HG03139 (cell line): ENCODE data around the gene GPC5.
"Not testable (repeated sequence)": the region's sequence is repeated elsewhere in the genome, so short reads cannot be mapped to it uniquely, and the experiment has no call there.

ENCODE experiments used
- ATAC-seq: cut with Tn5 transposase; IDR thresholded peaks from one replicate; pipeline ENCODE4 v1.9.1; 2021; ENCODE audit not compliant: unreplicated experiment

The GPC5 gene

DNA sequence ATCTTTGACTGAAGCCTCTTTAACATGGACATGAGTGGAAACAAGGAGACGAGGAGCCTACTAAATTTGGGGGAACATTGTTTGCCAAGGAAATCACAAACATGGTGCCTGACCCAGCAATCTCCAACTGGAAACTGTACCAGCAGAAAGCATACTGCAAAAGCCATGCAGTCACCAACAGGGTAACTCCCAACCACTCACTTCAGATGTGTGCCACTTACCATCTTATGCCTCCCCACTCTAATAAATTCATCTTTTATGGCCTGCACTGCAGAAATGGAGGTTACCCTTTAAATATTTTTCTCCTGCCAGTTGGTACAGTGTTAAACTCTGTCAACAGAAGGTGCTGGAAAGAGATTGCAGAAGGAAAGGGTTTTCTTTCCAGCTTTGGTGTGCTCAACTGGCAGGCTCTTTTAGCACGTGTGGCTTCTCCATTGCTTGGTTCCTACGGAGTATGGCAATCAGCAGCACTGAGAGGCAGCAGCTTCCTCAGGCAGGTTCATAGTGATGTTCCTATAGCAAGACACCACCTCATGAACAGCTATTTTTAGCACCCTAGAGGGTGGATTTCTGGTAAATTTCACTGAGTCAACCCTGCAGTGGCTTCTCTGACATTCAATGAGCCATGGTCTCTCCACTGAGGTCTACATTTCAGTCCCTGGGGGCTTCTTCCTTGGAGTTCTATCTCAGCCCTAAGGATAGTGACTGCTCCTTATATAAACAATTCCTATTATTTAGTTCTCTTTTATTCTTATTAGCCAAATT is 29.6 kb upstream of the GPC5 start:
- ATAC-seq = no peak

DNA sequence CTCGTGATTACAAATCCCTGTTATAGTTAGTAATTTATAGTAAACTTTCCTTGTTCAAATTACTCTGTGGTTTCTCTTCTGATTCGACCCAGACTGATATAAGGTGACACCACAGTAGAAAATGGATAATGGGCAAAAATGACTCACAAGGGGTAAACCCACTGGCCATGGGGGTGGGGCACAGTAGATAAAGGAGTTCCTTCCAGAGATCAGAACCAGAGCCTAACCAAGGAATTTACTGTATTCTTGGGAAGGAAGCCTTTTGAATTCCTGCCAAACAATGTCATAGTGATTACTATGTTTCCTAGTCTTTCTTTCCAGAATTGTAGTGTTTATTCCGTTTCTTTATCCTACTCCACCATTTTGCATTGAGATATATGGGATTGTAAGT is 29.0 kb upstream of the GPC5 start:
- ATAC-seq = no peak

DNA sequence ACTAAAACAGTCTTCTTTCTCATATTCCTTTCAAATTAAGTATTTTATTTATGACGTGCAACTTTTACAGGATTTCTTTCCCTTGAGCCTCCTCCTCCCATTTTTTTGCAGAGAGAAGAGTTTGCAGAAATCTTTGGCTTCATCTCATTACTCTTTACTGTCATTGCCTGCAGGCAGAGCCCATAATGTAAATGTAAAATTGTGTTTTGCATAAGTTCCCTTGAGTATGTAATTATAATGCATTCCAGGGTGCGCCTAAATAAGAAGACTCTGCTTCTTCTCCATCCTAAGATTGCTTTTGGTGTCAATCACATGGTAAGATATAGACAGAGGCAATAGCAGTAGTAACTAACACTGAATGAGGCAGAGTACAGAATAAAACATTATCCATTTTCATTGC is 27.9 kb upstream of the GPC5 start:
- no peak for ATAC-seq

DNA sequence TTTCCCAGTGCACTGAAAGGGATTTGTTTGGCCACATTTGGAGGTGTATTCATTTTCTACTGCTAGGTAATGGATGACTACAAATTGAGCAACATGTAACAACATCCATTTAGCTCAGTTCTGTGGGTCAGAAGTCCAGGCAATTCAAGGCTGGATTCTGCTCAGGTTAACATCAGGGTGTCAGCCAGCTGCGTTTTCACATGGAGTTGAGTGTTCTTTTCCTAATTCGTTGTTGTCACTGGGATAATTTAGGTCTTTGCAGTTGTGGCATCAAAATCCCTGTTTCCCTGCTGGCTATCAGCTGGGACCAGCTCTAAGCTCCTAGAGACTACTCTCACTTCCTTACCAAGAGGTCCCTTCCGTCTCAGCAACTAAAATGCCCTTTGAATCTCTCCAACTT is 25.5 kb upstream of the GPC5 start:
- ATAC-seq = no peak

DNA sequence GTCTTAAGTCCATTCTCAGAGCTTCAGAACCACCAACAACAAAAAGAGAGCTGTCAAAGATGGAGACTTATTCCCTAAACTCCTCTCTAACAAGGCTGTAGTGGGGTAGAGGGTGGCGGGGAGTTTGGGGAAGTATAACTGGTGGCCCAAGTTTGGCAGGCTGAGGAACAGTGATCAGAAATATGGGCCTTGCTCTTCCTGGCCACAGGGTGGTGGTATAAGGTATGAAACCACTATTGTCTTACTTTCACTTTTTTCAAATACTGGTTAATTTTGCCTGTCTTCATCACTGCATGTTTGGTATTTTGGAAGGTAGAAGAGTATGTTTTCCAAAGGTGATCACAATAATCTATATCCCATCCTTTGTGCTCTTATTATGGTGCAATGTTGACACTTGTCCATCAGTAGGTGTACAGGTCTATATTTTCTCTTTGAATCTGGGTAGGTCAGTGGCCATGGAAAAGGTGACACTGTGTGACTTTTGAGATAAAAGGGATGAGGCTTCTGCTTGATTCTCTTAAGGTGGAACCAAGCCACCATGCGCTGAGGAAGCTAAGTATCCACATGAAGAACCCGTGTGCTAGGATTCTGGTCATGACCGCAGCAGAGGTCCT is 23.2 kb upstream of the GPC5 start:
- ATAC-seq = peak; percentile 98

DNA sequence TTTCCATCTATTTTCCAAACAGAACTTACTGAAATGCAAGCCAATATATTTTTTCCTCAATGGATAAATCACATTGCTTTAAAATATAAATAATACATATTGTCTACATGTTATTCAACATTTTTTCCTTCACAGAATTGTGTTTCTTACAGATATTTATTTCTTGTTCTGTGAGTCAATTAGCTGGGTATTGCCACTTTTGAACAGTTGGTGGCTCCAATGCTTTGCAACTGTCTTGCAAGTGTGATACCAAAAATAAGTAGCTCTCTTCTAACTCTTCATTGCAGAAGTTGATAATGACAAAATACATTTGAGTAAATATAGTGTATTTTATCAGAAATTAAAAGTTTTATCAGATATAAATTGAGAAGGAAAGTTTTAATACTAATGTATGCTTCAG is 17.1 kb upstream of the GPC5 start:
- peak; percentile 60 for ATAC-seq

DNA sequence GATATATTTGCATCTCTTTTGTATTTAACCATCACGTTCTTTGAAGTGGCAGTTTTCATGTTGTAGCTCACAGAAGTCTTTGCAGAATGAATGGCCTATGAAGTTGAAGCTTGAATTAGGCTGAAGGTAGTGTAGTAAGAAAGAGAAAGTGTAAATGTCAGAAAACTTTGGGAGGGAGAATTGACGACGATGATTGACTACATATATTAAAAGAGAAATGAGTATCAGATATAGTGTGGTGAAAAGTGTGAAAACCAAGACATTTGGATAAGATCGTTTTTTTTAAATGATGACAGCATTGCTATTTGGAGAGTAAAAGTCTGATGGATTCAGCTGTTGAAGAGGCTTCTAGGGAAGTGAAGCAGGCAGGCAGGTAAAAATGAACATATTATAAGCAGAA is 14.6 kb upstream of the GPC5 start:
- no peak for ATAC-seq

DNA sequence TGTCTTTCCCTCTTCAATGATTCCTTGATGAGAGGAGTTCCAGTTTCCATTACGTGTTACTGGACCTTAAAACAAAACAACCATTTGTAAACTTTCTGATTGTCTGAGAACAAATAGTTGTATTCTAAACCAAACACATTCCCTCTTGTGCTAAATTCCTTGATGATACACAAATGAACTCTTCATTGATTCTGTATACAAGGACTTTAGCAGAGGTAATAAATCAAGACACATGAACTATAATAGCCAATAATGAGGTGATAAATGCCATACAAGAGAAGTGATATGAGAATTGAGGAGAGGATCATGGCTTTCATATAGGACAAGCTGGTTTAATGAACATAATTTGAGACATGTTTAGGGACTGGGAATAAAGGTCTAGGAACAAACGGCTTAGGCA is 13.5 kb upstream of the GPC5 start:
- no peak for ATAC-seq

DNA sequence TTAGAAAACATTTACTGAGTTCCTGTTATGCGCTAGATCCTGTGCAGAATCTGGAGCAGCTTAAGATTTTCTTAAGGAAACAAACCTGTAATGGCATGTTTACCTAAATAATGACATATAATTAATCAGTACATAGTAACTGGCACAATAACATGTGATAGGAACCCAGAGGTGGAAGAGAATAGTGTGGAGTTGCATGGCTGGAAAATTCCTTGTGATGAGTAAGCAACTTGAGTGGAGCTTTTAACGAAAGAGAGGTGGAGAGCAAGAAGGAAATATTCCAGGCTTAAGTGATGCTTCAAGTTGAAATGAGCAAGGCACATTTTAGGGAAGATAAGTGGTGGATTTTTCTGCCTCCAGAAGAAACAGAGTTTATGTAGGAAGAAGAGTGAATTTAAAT is 9.2 kb upstream of the GPC5 start:
- no peak for ATAC-seq

DNA sequence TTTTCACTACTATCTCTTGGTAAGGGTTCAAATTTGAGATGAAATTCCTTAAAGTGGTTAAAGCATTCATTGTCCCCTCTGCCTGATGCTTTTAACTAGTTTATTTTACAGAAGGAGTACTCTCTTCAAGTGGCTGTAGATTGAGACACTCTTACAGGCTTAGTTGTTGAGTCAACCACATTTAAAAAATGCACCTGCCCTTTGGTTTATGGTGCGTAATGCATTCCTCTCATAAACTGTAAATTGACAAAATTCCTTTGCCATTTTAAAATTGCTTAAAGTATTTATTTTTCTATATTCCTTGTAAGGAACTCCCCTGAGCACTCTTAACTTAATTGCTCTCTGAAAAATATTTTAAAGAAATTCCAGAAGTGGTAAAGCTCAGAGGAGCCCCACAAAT is 826 bp upstream of the GPC5 start:
- ATAC-seq = no peak

DNA sequence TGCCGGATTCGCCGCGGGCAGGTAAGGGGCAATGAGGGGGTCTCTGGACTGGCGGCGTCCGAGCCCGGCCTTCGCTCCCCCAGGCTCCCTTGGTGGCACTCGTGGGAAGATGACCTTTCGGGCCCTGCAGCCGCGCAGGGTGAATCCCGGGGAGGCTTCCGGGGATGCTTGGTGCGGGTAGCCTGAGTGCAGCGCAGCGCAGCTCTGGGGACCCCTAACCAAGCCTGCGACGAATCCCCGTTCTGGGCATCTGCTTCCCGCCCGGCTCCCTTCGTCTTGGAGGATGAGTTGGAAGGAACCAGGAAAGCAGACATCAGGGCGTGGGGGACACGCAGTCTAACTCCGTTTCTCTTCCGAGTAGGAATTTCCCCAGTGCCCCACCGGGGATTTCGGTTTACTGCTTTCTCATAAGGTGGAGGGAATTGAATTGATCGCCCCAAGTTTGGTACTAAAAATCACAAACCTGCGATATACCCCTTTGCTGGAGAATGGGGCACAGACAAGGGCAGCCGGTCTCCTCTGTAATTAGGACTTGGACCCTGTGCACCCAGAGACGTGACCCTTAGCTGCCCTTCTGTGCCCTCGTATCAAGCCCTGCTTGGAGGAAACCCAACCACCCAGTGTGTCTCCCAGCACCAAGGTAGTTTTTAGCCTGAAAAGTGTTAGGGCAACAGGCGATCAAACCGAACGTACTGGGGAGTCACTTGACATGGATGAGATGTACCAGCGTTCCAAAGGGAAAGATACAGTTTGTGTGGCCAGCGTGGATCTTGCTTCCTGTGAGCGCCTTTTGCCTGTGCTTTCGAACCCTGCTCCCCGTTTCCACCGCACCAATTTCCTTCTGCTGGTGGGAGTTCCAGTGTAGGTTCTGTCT is 1.0 kb downstream of the GPC5 start:
- ATAC-seq = peak; percentile 9

DNA sequence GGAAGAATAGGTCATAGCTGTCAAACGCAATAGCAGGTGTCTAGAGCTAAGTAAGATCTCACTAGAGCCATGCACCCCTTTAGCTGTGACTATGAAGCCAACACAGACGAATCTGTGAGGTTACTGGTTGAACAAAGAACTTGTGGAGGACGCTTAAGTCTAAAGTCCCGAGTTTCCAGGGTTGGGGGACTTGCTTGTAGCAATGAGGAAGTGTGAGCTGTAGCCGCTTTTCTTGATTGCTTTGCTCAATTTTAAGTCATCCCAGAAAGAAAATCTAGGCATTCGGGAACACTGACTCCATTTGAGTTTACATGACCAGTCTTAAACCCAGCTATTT is 1.6 kb downstream of the GPC5 start:
- ATAC-seq = no peak

DNA sequence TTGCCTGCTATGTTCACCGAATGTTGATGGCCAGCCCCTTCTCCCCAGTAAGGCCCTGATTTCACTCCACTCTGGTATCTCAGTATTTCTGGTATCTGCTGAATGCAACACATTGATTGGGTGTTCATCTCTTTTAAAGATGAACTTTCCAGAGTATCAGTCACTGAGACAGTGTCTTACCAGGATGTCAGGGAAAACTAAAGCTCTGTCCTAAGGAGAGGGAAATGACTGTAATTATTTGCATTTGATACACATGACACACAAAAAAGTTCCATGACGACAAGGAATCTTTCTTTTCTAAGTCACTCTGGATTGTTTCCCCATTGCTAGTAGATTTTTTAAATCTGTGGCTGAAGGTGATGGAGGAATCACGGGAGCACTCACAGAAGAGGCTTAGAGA is 2.2 kb downstream of the GPC5 start:
- no peak for ATAC-seq

DNA sequence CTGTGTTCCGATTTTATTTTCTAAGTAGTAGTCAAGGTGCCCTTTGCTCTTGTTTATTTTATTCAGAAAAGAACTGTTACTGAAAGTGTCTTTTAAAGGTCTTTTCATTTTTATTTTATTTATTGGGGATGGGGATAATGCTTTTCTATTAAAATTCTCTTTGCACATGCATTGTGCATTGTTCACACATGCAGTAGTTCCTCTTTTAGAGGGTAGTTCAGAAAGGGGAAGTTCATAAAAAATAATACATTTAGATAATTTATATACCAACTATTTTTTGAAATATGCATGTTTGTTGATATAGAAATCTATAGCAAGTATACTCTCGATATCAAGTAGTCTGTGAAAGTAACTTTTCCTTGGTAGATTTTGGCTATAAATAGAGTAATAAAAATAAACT is 3.5 kb downstream of the GPC5 start:
- ATAC-seq = no peak

DNA sequence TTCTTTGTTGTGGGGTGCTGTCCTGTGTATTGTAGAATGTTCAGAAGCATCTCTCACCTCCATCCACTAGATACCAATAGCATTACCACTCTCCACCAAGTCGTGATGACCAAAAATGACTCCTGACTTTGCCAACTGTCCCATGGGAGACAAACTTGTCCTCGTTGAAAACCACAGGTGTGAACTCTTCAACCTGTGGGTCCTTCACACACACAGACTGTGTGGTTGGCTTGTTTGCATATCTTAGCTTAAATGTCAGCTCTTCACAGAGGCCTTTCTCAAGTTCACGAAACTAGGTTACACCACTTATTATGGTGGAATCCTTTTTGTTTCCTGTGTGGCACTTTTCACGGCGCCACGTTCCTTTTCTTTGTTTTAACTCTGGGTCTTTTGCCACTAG is 6.8 kb downstream of the GPC5 start:
- ATAC-seq = peak; percentile 57

DNA sequence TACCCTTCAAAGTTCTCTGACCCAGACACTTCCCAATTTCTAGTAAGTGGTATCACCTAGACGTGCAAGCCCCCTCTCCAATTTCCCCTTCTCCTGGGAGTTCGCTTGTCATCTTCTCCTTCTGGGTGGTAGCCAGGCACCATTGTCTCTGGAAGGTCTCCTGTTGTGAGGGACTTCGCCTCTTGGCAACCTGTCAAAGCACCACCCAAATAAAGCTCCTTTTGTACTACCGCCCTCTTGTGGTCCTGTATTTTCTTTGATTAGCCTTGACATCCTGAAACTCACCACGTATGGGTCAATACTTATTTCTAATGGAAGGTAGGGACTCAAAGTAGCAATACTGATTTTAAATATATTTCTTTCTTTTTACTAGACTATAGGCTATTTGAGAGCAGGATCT is 8.2 kb downstream of the GPC5 start:
- peak; percentile 43 for ATAC-seq

DNA sequence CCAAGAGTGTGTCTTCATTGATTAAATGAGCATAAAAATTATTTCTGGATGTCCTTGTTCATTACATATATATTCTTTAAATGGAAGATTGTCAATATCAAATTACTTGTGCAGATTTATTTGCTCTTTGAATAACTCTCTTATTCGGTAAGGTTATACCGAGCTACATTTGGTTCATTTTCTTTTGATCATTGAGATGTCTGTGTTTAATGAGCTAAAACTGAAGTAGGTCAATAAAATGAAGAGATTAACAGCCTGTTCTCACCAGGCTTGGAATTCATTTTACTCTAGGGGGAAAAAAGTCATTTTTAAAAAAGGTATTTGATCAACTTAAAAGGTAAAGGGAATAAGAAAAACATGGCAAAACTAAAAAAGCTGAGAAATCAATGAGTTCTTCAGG is 10.6 kb downstream of the GPC5 start:
- ATAC-seq = no peak

DNA sequence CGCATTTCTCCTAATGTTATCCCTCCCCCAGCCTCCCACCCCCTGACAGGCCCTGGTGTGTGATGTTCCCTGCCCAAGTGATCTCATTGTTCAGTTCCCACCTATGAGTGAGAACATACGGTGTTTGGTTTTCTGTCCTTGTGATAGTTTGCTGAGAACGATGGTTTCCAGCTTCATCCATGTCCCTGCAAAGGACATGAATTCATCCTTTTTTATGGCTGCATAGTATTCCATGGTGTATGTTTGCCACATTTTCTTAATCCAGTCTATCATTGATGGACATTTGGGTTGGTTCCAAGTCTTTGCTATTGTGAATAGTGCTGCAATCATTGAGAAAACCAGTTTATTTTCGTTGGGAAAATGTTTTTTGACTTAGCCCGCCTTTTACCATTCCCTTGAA is 18.2 kb downstream of the GPC5 start:
- ATAC-seq = not testable (repeated sequence)

DNA sequence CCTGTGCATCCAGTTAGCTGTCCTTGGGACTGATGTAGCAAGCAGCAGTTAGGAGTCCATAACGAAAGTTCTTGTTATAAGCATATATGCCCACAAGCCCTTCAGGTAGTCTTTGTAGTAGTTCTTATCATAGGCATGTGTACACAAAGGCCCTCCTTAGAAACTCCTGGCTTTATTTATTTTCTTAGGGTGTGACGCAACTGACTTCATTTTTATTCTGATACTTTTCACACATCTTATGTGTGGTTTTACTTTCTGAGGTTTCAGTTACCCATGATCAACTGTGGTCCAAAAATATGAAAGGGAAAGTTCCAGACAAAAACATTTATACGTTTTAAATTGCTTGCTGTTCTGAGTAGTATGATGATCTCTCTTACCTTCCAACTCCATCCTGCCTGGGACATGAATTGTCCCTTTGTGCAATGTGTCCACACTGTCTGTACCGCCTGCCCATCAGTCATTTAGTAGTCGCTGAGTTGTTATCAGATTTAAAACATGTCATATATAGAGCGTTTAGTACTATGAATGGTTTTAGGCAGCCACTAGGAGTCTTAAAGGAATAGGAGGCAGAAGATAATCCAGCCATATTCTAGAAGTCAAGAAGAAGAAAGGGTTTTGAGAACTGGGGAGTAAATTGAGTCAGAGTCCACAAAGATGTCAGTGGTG is 19.4 kb downstream of the GPC5 start:
- ATAC-seq = no peak

DNA sequence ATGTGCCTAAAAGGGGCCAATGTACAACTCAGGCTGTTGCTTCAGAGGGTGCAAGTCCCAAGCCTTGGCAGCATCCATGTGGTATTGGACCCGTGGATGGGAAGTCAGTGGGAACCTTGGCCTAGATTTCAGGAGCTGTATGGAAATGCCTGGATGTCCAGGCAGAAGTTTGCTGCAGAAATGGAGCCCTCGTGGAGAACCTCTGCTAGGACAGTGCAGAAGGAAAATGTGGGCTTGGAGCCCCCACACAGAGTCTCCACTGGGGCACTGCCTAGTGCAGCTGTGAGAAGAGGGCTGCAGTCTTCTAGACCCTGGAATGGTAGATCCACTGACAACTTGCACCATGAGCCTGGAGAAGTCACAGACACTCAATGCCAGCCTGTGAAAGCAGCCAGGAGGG is 28.5 kb downstream of the GPC5 start:
- no peak for ATAC-seq

DNA sequence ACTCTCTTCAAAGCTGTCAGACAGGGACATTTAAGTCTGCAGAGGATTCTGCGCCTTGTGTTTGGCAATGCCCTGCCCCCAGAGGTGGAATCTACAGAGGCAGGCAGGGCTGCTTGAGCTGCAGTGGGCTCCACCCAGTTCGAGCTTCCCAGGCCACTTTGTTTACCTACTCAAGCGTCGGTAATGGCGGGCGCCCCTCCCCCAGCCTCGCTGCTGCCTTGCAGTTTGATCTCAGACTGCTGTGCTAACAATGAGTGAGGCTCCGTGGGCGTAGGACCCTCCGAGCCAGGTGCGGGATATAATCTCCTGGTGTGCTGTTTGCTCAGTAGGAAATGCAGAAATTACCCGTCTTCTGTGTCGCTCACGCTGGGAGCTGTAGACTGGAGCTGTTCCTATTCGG is 40.3 kb downstream of the GPC5 start:
- not testable (repeated sequence) for ATAC-seq

DNA sequence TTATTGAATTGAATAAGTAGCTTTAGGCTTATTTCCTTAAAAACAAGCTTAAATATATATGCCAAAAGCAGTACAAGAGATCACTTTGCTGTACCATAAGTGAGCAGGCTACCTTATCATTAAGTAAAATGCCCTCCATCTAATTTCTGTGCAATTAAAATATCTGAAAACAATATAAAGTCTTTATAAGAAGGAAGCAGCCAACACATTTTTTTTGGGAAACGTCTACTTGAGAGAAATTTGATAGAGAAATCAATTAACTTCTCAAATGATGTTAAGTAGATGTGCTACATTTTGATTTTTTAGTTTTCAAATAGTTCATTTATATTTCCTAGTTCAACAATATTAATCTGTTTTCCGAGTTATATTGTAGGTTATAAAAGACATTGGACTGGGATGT is 52.5 kb downstream of the GPC5 start:
- no peak for ATAC-seq
